Measurements from ENCODE around the gene SMC4.

GRCh38 chr3:160475153-160475552, 75.7 kb downstream of the SMC4 start:
- TF ChIP-seq, protein P1, sequence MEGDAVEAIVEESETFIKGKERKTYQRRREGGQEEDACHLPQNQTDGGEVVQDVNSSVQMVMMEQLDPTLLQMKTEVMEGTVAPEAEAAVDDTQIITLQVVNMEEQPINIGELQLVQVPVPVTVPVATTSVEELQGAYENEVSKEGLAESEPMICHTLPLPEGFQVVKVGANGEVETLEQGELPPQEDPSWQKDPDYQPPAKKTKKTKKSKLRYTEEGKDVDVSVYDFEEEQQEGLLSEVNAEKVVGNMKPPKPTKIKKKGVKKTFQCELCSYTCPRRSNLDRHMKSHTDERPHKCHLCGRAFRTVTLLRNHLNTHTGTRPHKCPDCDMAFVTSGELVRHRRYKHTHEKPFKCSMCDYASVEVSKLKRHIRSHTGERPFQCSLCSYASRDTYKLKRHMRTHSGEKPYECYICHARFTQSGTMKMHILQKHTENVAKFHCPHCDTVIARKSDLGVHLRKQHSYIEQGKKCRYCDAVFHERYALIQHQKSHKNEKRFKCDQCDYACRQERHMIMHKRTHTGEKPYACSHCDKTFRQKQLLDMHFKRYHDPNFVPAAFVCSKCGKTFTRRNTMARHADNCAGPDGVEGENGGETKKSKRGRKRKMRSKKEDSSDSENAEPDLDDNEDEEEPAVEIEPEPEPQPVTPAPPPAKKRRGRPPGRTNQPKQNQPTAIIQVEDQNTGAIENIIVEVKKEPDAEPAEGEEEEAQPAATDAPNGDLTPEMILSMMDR (IDR thresholded peaks at IDR 0.05), result no peak
- no peak for TF ChIP-seq POLR2A (IDR thresholded peaks at IDR 0.05)

All from body of pancreas (tissue), 4 donors.